Heart left ventricle (tissue), 16 donors: ENCODE data around the gene LPP. TPM values are rescaled to one million over a fixed set of nuclear protein-coding genes. Genes with fewer than 3 reads are reported as not detected.
A peak's percentile ranks its signal among the peaks of the same experiment; 100 is the strongest.

Experiments
- ATAC-seq, 4 donors: fragments of 200-7000 bp; cut with Tn5 transposase; one replicate each; pipeline ENCODE4 v1.9.1; 2020 to 2022; ENCODE audit warnings: moderate library complexity in 4 of 4, mild to moderate bottlenecking in 3 of 4, moderate number of reproducible peaks in 1 of 4
- DNase-seq, 5 donors: peaks; one replicate each; pipeline ENCODE4 v3.0.0-alpha.2; 2020
- H3K27ac ChIP-seq, 12 donors: fragments of 200-600 bp; sonication (generic) in 4 of 12; one replicate each; pipeline versions ENCODE4 v1.5.0 to v1.8.0; 2016 to 2022; ENCODE audit warnings: mild to moderate bottlenecking in 2 of 12
- H3K27me3 ChIP-seq, 9 donors: fragments of 200-600 bp; sonication (generic) in 2 of 9; one replicate each; pipeline versions ENCODE4 v1.5.1 to v1.8.0; 2016 to 2022; ENCODE audit warnings: mild to moderate bottlenecking in 3 of 9
- H3K36me3 ChIP-seq, 9 donors: fragments of 200-600 bp; sonication (generic) in 2 of 9; one replicate each; pipeline versions ENCODE4 v1.5.0 to v1.8.0; 2018 to 2022; ENCODE audit warnings: mild to moderate bottlenecking in 2 of 9
- H3K4me1 ChIP-seq, 12 donors: fragments of 200-600 bp; sonication (generic) in 4 of 12; one replicate each; pipeline versions ENCODE4 v1.5.0 to v1.8.0; 2016 to 2022; ENCODE audit warnings: mild to moderate bottlenecking in 3 of 12
- H3K4me3 ChIP-seq, 12 donors: fragments of 200-600 bp; sonication (generic) in 4 of 12; one replicate each; pipeline versions ENCODE4 v1.5.0 to v1.8.0; 2017 to 2022; ENCODE audit warnings: mild to moderate bottlenecking in 9 of 12, moderate library complexity in 4 of 12
- H3K9me3 ChIP-seq, 12 donors: fragments of 200-600 bp; sonication (generic) in 4 of 12; one replicate each; pipeline versions ENCODE4 v1.5.0 to v1.8.0; 2016 to 2022; ENCODE audit warnings: mild to moderate bottlenecking in 1 of 12
- CTCF ChIP-seq, 12 donors: fragments of 200-600 bp; sonication (generic) in 4 of 12; IDR thresholded peaks; one replicate each; pipeline versions ENCODE4 v1.5.0 to v1.8.0; 2018 to 2022; ENCODE audit warnings: antibody characterized with exemption in 12 of 12, mild to moderate bottlenecking in 5 of 12
- POLR2A ChIP-seq, 2 donors: fragments of 450-650 bp; IDR thresholded peaks; one replicate each; pipeline ENCODE4 v1.6.1; 2017; ENCODE audit warnings: antibody characterized with exemption in 2 of 2, mild to moderate bottlenecking in 2 of 2, moderate library complexity in 2 of 2
- WGBS, 4 donors: extraction: QIAGEN DNeasy Blood & Tissue Kit in 2 of 4; methylation state at CpG; one replicate each; pipeline versions ENCODE4 v1.1.5 to v1.1.7; 2013 to 2018; 5-methylcytosine and 5-hydroxymethylcytosine counted together
- intact Hi-C, 10 donors: fragments of 100-400 bp; cut with DNase I; formaldehyde crosslinking; loops; one replicate each; pipeline versions ENCODE4 v1.11.1 to v1.14.2; 2022
- polyA plus RNA-seq, 2 donors: library from polyadenylated mRNA; stranded (reverse); fragments of 200-250 nt; gene quantifications; one replicate each; pipeline ENCODE4 v1.2.3, GENCODE V29; 2013
- total RNA-seq, 9 donors: library from RNA; depleted of rRNA in 2 of 9; stranded (reverse); fragments of >200 nt in 2 of 9; fragmentation: NEBNext Ultra II Directional in 3 of 9; extraction: Animal tissue kit (Norgen Biotek cat#: 25700) in 3 of 9; gene quantifications; one replicate each; pipeline versions ENCODE4 v1.1.0 to v1.2.4, GENCODE V29; 2016 to 2023
- donor health status: ischemic (EF 13 %, LVEDD 7.1; RV severe dilation, severe dysfunction).
- donor health status: healthy with polysubstance abuse.
- donor health status: DM: no; HTN: yes; CAD: no.
- donor health status: DM: no; HTN: no; CAD: no.
- donor health status: ischemic (EF 25% LVEDD 6.9; RV normal size, moderate dysfunction).
- donor health status: ischemic (EF 25% LVEDD 5.7; RV mildly dilated, moderate dysfunction).
- donor health status: healthy.
- donor health status: DM: yes; HTN: yes; CAD: no.
- donor health status: ischemic (EF 35%, LVEDD 5.7; RV mildly dilated, moderate dysfunction).
- donor health status: nonischemic (EF 11% LVEDD 7.7; RV severe dilation, severe dysfunction).
- donor health status: DM: yes; HTN: yes; CAD: no.
- donor health status: PGD.
- donor health status: ischemic (EF 29% LVEDD 5.4; RV normal size, mild dysfunction).
- donor health status: nonischemic (EF 23%, LVEDD 6.1; RV moderate dilation, normal function).

The LPP gene
- total and polyA plus RNA-seq, 11 donors: 9.2 to 178 (median 100) TPM

DNA sequence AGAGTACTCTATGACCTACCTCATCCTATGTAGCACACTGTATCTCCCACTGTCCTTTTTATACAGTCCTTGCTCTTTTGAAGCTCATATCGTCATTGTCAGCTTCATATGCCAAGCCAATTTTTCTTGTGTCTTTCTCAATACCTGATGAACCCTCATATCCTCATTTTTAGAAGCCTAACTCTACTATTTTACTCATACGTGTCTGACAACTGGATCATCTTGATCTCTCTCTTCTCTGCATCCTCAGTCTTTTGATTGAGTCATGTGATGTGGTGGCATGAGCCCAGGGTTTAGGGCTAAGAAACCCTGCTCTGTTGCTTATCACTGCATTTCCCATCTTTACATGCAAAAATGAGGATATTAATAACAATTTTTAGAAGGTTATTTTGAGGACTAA lies 352.0 kb downstream of the LPP start:
- H3K27ac ChIP-seq: no peak overlapping the region
- peaks cover 0 to 42% (median 15%) of the 10 kb centered on the region in 12 donors for H3K4me1 ChIP-seq
- H3K27me3 ChIP-seq: no peaks in the 10 kb centered on the region
- WGBS, 4 donors: 85 to 91% (median 88%) methylated on average over 2 of the region's 2 CpGs
- H3K4me3 ChIP-seq: no peak overlapping the region
- intact Hi-C loops: no loop called here
- H3K36me3 ChIP-seq: no peaks in the 10 kb centered on the region
- H3K9me3 ChIP-seq: peaks cover 0 to 31% (median 17%) of the 10 kb centered on the region in 12 donors
- no peak for TF ChIP-seq POLR2A (IDR thresholded peaks at IDR 0.05)
- no peak for TF ChIP-seq CTCF (IDR thresholded peaks at IDR 0.05)
- DNase-seq: no peak
- ATAC-seq: no peak

- whole genome bisulfite sequencing, 4 donors: 91 to 97% (median 95%) methylated on average over 1 of the region's 1 CpG
- Histone ChIP-seq H3K4me1 (peaks cover 0 to 42% (median 15%) of the 10 kb centered on the region in 12 donors), H3K4me3 (no peak overlapping the region), H3K9me3 (peaks cover 0 to 31% (median 17%) of the 10 kb centered on the region in 12 donors), H3K27ac (no peak overlapping the region), H3K36me3 (no peaks in the 10 kb centered on the region), H3K27me3 (no peaks in the 10 kb centered on the region)
- intact Hi-C loops: no loop called here
- ATAC-seq: no peak
- TF ChIP-seq CTCF (IDR thresholded peaks at IDR 0.05) (no peak), POLR2A (IDR thresholded peaks at IDR 0.05) (no peak)
- no peak for DNase-seq
Measured at GRCh38 chr3:188506446-188506845, 352.5 kb downstream of the LPP start.

DNA sequence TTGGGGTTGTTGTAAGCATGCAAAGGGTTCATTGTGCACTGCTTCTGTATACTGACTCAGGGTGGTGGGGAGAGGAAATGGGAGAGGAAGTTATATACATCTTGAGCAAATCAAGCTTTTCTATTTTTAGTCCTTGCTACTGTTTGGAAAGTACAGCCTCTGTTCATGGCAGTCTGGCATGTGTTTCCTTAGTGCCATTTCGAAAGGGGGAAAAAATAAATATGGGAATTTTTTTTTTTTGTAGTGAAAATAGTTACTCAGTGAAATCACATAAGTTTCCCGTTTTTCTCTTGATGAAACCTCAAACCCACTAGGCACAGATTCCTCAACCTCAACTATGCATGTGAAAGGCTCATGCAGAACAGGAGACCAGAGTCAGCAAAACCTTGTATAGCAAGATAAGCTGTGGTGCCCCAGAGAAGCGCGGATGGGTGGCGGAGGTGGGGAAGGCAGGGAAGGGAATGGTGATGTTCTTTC lies 353.3 kb downstream of the LPP start:
- intact Hi-C loops: no loop called here
- ATAC-seq: peak; percentile 37 to 83 (median 79)
- TF ChIP-seq POLR2A (IDR thresholded peaks at IDR 0.05): no peak
- no peak for TF ChIP-seq CTCF (IDR thresholded peaks at IDR 0.05)

GRCh38 chr3:188508454-188508853 lies 354.5 kb downstream of the LPP start:
- intact Hi-C loops: no loop called here
- no peak overlapping the region for H3K27ac ChIP-seq
- no peak for DNase-seq
- peaks cover 0 to 16% (median 10%) of the 10 kb centered on the region in 12 donors for H3K9me3 ChIP-seq
- H3K36me3 ChIP-seq: no peaks in the 10 kb centered on the region
- WGBS, 4 donors: 96 to 97% (median 97%) methylated on average over 6 of the region's 6 CpGs
- peaks cover 0 to 42% (median 15%) of the 10 kb centered on the region in 12 donors for H3K4me1 ChIP-seq
- H3K4me3 ChIP-seq: no peak overlapping the region
- H3K27me3 ChIP-seq: no peaks in the 10 kb centered on the region
- no peak for ATAC-seq
- TF ChIP-seq CTCF (IDR thresholded peaks at IDR 0.05) (no peak), POLR2A (IDR thresholded peaks at IDR 0.05) (no peak)

More for the DNA sequence above, 353.3 kb downstream of the LPP start:
- no peaks in the 10 kb centered on the region for H3K36me3 ChIP-seq
- no peak overlapping the region for H3K4me3 ChIP-seq
- peaks cover 0 to 42% (median 15%) of the 10 kb centered on the region in 12 donors for H3K4me1 ChIP-seq
- DNase-seq: no peak
- peak overlapping the region in 2 of 12 donors; percentile 43 to 53 for H3K27ac ChIP-seq
- H3K27me3 ChIP-seq: no peaks in the 10 kb centered on the region
- 29 to 36% (median 34%) methylated on average over 5 of the region's 5 CpGs for WGBS, 4 donors
- peaks cover 0 to 26% (median 16%) of the 10 kb centered on the region in 12 donors for H3K9me3 ChIP-seq
